OCI-LY1 (cell line): Measurements from ENCODE around the gene APOA1.

Experiments
- EZH2 ChIP-seq: fragments of 200-600 bp; sonication (generic), shearing (Covaris generic); IDR thresholded peaks from 2 replicates; pipeline ENCODE4 v1.8.0; 2017; ENCODE audit warnings: borderline replicate concordance, mixed run types, mild to moderate bottlenecking, antibody characterized with exemption, low read length, moderate library complexity, mixed read lengths
- TF ChIP-seq, protein P1 (sequence below): fragments of 200-600 bp; sonication (generic), shearing (Covaris generic); IDR thresholded peaks from 2 replicates; pipeline ENCODE4 v1.5.1; 2017; ENCODE audit warnings: mild to moderate bottlenecking, antibody characterized with exemption, low read length, moderate library complexity, mixed read lengths

DNA sequence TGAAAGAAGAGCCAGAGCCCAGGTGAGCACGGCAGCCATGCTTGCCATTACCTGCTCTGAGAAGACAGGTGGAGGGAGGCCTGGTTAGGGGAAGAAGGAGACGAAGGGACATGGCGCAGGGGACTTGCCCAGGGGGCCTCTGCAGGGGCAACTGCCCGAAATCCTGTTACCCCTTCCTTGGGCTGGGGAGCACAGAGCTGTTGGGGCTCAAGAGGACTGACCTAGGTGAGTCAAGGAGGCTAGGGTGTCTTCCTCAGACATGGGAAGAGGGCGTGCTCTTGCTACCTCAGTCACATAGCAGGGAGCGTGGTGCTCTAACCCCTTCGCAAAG lies 45.6 kb downstream of the APOA1 start, which contains the start of gene APOA5:
- TF ChIP-seq, protein P1, sequence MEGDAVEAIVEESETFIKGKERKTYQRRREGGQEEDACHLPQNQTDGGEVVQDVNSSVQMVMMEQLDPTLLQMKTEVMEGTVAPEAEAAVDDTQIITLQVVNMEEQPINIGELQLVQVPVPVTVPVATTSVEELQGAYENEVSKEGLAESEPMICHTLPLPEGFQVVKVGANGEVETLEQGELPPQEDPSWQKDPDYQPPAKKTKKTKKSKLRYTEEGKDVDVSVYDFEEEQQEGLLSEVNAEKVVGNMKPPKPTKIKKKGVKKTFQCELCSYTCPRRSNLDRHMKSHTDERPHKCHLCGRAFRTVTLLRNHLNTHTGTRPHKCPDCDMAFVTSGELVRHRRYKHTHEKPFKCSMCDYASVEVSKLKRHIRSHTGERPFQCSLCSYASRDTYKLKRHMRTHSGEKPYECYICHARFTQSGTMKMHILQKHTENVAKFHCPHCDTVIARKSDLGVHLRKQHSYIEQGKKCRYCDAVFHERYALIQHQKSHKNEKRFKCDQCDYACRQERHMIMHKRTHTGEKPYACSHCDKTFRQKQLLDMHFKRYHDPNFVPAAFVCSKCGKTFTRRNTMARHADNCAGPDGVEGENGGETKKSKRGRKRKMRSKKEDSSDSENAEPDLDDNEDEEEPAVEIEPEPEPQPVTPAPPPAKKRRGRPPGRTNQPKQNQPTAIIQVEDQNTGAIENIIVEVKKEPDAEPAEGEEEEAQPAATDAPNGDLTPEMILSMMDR, result no peak
- TF ChIP-seq EZH2, result no peak
